HepG2 (cell line): ENCODE data around the gene TGIF1. TPM values are rescaled to one million over a fixed set of nuclear protein-coding genes. Genes with fewer than 3 reads are reported as not detected.
A peak's percentile ranks its signal among the peaks of the same experiment; 100 is the strongest.

Source experiments
- ATF7-NPFF ChIP-seq: sonication (generic); formaldehyde crosslinking; IDR thresholded peaks from 2 replicates; pipeline ENCODE4 v1.8.1; 2023; ENCODE audit warnings: mild to moderate bottlenecking, low read depth, missing genetic modification reagents, moderate library complexity
- BCL6 ChIP-seq: IDR thresholded peaks from 2 replicates; pipeline ENCODE4 v1.6.1; 2016; ENCODE audit warnings: missing genetic modification reagents, missing compliant biosample characterization
- BORCS8-MEF2B ChIP-seq: sonication (generic); formaldehyde crosslinking; IDR thresholded peaks from 2 replicates; pipeline ENCODE4 v1.8.0; 2022; ENCODE audit warnings: mild to moderate bottlenecking, missing genetic modification reagents
- CHD2 ChIP-seq: IDR thresholded peaks from 2 replicates; pipeline ENCODE4 v1.6.1; 2011; ENCODE audit warnings: low read depth, low read length, improper control_type of control experiment
- FOXJ3 ChIP-seq: sonication (generic); formaldehyde crosslinking; IDR thresholded peaks from 2 replicates; pipeline ENCODE4 v1.4.0; 2020; ENCODE audit warnings: missing genetic modification reagents, mild to moderate bottlenecking, borderline replicate concordance
- GZF1 ChIP-seq: sonication (generic); formaldehyde crosslinking; IDR thresholded peaks from 2 replicates; pipeline ENCODE4 v1.5.1; 2020; ENCODE audit warnings: mild to moderate bottlenecking, missing genetic modification reagents
- HOXA7 ChIP-seq: sonication (generic); formaldehyde crosslinking; IDR thresholded peaks from 2 replicates; pipeline ENCODE4 v1.8.1; 2022; ENCODE audit warnings: mild to moderate bottlenecking, missing genetic modification reagents, moderate library complexity
- HOXA9 ChIP-seq: sonication (generic); formaldehyde crosslinking; IDR thresholded peaks from 2 replicates; pipeline ENCODE4 v1.8.1; 2022; ENCODE audit warnings: missing genetic modification reagents, mild to moderate bottlenecking, moderate library complexity, borderline replicate concordance
- IRF1 ChIP-seq: sonication (generic); formaldehyde crosslinking; IDR thresholded peaks from 2 replicates; pipeline ENCODE4 v1.4.0; 2020; ENCODE audit warnings: low read depth, mild to moderate bottlenecking, missing genetic modification reagents
- NR0B2 ChIP-seq: sonication (generic); formaldehyde crosslinking; IDR thresholded peaks from 2 replicates; pipeline ENCODE4 v1.4.0; 2020; ENCODE audit warnings: mild to moderate bottlenecking, missing genetic modification reagents
- RFXAP ChIP-seq: sonication (generic); formaldehyde crosslinking; IDR thresholded peaks from 2 replicates; pipeline ENCODE4 v1.4.0; 2020; ENCODE audit warnings: missing genetic modification reagents, borderline replicate concordance
- SYNCRIP ChIP-seq: fragments of 200-400 bp; formaldehyde crosslinking; IDR thresholded peaks from 2 replicates; pipeline ENCODE4 v1.6.1; 2018; ENCODE audit warnings: mild to moderate bottlenecking, low read depth, low read length; ENCODE audit not compliant: insufficient read depth
- TOE1 ChIP-seq: sonication (generic); formaldehyde crosslinking; IDR thresholded peaks from 2 replicates; pipeline ENCODE4 v1.4.0; 2020; ENCODE audit warnings: mild to moderate bottlenecking, missing genetic modification reagents
- YY1 ChIP-seq: IDR thresholded peaks from 2 replicates; pipeline ENCODE4 v1.6.1; 2011; ENCODE audit warnings: low read length, low read depth, moderate library complexity, mild to moderate bottlenecking; ENCODE audit not compliant: insufficient read depth, insufficient replicate concordance
- ZNF292 ChIP-seq: sonication (generic); formaldehyde crosslinking; IDR thresholded peaks from 2 replicates; pipeline ENCODE4 v1.8.1; 2022; ENCODE audit warnings: mild to moderate bottlenecking, low read depth, missing genetic modification reagents, borderline replicate concordance
- ZNF30 ChIP-seq: sonication (generic); formaldehyde crosslinking; IDR thresholded peaks from 2 replicates; pipeline ENCODE4 v1.5.0; 2020; ENCODE audit warnings: mild to moderate bottlenecking, missing genetic modification reagents
- ZNF512B ChIP-seq: sonication (generic); formaldehyde crosslinking; IDR thresholded peaks from 2 replicates; pipeline ENCODE4 v1.5.1; 2020; ENCODE audit warnings: missing genetic modification reagents, mild to moderate bottlenecking, borderline replicate concordance
- ZNF792 ChIP-seq: IDR thresholded peaks from 2 replicates; pipeline ENCODE4 v1.6.1; 2016
- polyA plus RNA-seq, 8 experiments: library from polyadenylated mRNA; depleted of rRNA in 3 of 8; stranded (reverse) in 7 of 8; unstranded in 1 of 8; fragments of >200 nt; fragmentation: Illumina TruSeq in 4 of 8; extraction: Trizol in 4 of 8; gene quantifications; 2 replicates each; pipeline versions ENCODE4 v1.2.1 to v1.2.3, GENCODE V29; 2011 to 2016; ENCODE audit warnings: low read depth in 4 of 8, missing spikeins in 1 of 8, mixed read lengths in 1 of 8; ENCODE audit not compliant: insufficient read depth in 1 of 8
- total RNA-seq, 5 experiments: library from RNA; depleted of rRNA; stranded (reverse); fragments of >200 nt; fragmentation: Illumina TruSeq; extraction: Trizol; gene quantifications; 2 replicates each; pipeline ENCODE4 v1.2.3, GENCODE V29; 2016; ENCODE audit warnings: low read depth in 1 of 5
- TF ChIP-seq, protein P1 (sequence below): sonication (generic); formaldehyde crosslinking; IDR thresholded peaks from 2 replicates; pipeline ENCODE4 v1.4.0; 2020; ENCODE audit warnings: missing genetic modification reagents
- TF ChIP-seq, protein P2 (sequence below): sonication (generic); IDR thresholded peaks from 2 replicates; pipeline ENCODE4 v1.6.1; 2016; ENCODE audit warnings: low read depth, borderline replicate concordance
- TF ChIP-seq, protein P3 (sequence below): sonication (generic); formaldehyde crosslinking; IDR thresholded peaks from 2 replicates; pipeline ENCODE4 v1.5.1; 2020; ENCODE audit warnings: missing genetic modification reagents, mild to moderate bottlenecking, borderline replicate concordance

TGIF1 gene
- total and polyA plus RNA-seq, 2 of the 13 experiments (the other 11 are each of a cell fraction or from before 2014, with no cell fraction given), result 50.0 to 76.1 TPM

DNA sequence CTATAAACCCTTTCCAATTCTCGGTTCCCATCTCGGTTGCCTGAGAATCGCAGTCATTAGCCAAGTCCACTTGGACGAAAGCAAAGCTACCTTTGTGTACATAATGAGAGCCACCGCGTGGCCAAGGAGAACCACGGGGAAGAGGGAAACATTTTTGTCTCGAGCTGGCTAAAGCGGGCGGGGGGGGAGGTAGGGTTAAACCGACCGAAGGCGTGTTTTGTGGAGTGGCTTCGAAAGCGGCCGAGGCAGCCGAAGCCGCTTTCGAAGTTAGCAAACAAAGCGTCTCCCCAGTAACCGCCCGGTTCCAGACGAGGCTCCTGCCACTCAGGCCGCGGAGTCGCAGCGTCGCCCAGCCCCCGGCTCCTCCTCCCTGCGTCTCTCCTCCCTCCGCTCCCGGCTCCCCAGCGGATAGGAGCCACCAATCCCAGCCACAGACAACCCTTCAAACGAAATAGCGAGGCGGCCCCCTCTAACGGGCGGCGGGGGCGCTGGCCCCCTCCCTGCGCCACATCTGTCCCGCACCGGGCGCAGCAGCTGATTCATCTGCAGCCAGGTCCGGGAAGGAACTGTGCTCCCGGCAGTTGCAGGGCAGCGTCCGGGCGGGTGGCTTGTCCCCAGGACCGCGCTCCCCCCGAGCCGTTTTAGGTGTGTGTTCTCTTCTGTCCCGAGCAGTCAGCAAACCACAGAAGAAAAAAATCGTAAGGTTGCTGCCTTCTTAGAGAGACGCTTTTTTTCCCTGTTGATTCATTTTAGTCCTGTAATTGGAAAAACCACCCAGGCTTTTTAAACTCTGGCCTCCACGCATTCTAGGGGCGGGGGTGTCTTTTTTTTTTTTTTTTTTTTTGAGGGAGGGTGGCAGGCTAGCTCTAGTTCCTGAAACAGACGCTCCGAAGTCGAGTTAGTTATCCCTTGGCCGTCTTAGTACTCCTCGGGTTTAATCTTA is 1.8 kb upstream of the TGIF1 start (continued):
- peak; percentile 84 for TF ChIP-seq ZNF792
- no peak for TF ChIP-seq ZNF30
- TF ChIP-seq FOXJ3 (CRISPR knock-in tag), result peak; percentile 86
- TF ChIP-seq, protein P1, sequence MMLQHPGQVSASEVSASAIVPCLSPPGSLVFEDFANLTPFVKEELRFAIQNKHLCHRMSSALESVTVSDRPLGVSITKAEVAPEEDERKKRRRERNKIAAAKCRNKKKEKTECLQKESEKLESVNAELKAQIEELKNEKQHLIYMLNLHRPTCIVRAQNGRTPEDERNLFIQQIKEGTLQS (CRISPR knock-in tag), result no peak
- TF ChIP-seq HOXA7 (CRISPR knock-in tag), result no peak
- peak; percentile 11 for TF ChIP-seq YY1
- TF ChIP-seq GZF1 (CRISPR knock-in tag), result no peak
- TF ChIP-seq TOE1 (CRISPR knock-in tag), result no peak
- TF ChIP-seq ATF7-NPFF (CRISPR knock-in tag), result peak; percentile 90; the same call in 1 of the 2 replicates
- peak; percentile 49; the same call in 1 of the 2 replicates for TF ChIP-seq NR0B2 (CRISPR knock-in tag)
- TF ChIP-seq, protein P2, sequence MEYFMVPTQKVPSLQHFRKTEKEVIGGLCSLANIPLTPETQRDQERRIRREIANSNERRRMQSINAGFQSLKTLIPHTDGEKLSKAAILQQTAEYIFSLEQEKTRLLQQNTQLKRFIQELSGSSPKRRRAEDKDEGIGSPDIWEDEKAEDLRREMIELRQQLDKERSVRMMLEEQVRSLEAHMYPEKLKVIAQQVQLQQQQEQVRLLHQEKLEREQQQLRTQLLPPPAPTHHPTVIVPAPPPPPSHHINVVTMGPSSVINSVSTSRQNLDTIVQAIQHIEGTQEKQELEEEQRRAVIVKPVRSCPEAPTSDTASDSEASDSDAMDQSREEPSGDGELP, result peak; percentile 99
- no peak for TF ChIP-seq ZNF512B (CRISPR knock-in tag)
- no peak for TF ChIP-seq SYNCRIP
- TF ChIP-seq RFXAP (CRISPR knock-in tag), result peak; percentile 66; the same call in 1 of the 2 replicates
- peak; percentile 45; the same call in 1 of the 2 replicates for TF ChIP-seq BORCS8-MEF2B (CRISPR knock-in tag)
- TF ChIP-seq, protein P3, sequence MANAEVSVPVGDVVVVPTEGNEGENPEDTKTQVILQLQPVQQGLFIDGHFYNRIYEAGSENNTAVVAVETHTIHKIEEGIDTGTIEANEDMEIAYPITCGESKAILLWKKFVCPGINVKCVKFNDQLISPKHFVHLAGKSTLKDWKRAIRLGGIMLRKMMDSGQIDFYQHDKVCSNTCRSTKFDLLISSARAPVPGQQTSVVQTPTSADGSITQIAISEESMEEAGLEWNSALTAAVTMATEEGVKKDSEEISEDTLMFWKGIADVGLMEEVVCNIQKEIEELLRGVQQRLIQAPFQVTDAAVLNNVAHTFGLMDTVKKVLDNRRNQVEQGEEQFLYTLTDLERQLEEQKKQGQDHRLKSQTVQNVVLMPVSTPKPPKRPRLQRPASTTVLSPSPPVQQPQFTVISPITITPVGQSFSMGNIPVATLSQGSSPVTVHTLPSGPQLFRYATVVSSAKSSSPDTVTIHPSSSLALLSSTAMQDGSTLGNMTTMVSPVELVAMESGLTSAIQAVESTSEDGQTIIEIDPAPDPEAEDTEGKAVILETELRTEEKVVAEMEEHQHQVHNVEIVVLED (CRISPR knock-in tag), result peak; percentile 86
- TF ChIP-seq CHD2, result no peak
- TF ChIP-seq IRF1 (CRISPR knock-in tag), result no peak
- peak; percentile 68; the same call in 1 of the 2 replicates for TF ChIP-seq HOXA9
- peak; percentile 93 for TF ChIP-seq BCL6
- peak; percentile 94 for TF ChIP-seq ZNF292 (CRISPR knock-in tag)
